Measurements from ENCODE around the gene PKN3.

The PKN3 gene

GRCh38 chr9:128716581-128717254, 14.4 kb downstream of the PKN3 start:
- DNase-seq (ENCODE audit: low read depth in 2 of 2), result no peak

GRCh38 chr9:128718047-128718446, 15.7 kb downstream of the PKN3 start:
- DNase-seq (ENCODE audit: low read depth in 2 of 2), result no peak

- no peak for DNase-seq (ENCODE audit: low read depth in 2 of 2)
Observed at GRCh38 chr9:128718475-128718874, 16.2 kb downstream of the PKN3 start.

- DNase-seq (ENCODE audit: low read depth in 2 of 2), result no peak
Observed at GRCh38 chr9:128719919-128720605, 17.8 kb downstream of the PKN3 start.

DNA sequence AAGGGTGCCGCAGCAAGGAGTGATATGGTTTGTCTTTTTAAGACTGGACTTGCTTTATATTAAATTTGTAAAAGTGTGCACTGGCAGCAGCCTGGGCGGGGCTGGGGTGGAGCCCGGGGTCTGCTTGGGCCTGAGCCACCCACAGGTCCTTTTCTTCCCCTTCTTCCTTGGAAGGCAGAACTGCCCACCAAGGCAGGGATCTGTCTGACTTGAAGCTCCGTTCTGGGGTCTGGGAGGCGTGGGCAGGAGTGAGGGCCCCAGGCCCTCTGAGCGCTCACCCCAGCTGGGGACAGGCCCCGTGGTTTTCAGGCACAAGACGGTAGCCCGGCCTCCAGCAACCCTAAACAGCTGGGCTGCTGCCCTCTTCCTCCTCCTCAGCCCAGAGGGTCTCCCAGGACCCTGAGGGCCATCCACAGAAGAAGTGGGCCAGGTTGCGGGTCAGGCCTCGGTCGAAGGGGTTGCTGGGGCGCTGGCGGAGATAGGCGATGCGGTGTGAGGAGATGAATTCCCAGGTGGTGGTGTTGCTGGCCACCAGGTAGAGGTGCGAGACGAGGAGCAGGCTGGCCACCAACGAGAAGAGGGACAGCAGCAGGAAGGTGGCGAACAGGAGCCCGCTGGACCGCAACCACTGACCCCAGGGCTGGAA, 18.7 kb downstream of the PKN3 start:
- no peak for DNase-seq (ENCODE audit: low read depth in 2 of 2)

- DNase-seq (ENCODE audit: low read depth in 2 of 2), result no peak
Observed at GRCh38 chr9:128721487-128722010, 19.2 kb downstream of the PKN3 start.

DNA sequence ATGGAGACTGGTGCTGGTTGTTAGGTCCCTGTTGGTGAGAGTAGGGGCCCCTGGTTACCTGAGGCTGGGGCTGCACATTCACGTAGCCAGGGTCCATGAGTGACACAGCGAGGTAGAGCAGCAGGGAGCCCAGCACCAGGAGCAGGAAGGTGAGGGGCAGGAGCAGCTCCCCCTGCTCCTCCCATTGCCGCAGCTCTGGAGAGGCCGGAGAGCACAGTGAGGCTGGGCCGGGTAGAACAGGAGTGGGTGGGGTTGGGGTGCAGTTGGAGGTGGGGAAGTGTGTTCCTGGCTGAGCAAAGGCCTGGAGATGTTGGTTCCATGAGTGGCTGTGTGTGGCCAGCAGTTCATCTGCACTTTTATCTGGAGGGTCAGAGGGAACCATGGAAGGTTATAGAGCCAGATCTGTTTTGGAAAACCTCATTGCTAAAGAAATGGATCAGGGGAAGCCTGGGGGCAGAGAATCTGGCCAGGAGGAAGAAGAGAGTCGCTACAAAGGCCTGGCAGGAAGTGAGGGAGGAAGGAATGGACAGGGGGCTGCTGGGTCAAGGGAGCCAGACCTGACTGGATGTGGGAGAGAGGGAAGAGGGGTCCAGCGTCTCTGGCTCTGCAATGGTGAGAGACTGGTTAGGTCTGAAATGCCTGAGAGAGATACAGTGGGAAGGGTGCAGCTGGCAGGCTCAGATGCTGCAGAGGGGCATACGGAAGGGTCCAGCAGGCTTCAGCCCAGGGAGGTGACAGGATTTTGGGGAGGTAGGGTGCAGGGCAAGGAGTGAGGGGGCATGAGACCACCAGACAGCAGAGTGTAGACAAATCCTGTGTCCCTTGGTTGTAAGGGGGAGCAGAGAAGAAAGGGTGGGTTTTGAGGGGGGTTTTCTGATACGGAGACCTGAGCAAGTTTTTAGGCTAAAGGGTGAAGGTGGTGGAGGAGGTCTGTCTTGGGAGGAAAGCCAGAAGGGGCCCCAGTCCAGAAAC, 20.4 kb downstream of the PKN3 start:
- DNase-seq (ENCODE audit: low read depth in 2 of 2), result no peak

DNA sequence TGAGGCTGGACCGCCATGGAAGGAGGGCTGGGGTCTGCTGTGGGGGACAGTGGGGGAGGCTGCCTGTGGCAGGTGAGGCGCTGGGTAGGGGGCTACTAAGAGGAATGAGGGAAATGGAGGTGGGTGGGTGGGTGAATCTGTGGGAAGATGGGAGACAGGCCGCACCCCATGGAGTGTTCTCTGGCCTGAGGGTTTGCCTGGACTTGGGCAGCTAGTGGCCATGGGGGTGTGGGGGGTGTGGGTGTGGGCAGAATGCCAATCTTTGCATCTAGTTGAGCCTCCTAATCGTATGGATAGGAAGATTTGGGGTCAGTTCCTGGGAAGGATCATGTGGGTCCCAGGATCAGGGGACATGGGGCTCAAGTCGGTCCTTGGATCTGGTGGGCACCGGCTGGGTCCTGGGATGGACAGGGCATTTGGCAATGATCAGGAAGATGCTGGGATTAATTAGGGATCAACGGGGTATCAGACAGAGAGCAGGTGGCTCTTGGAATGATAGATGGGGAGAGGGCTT, 21.1 kb downstream of the PKN3 start:
- DNase-seq (ENCODE audit: low read depth in 2 of 2), result peak in 1 of 2 donors; percentile 3

DNA sequence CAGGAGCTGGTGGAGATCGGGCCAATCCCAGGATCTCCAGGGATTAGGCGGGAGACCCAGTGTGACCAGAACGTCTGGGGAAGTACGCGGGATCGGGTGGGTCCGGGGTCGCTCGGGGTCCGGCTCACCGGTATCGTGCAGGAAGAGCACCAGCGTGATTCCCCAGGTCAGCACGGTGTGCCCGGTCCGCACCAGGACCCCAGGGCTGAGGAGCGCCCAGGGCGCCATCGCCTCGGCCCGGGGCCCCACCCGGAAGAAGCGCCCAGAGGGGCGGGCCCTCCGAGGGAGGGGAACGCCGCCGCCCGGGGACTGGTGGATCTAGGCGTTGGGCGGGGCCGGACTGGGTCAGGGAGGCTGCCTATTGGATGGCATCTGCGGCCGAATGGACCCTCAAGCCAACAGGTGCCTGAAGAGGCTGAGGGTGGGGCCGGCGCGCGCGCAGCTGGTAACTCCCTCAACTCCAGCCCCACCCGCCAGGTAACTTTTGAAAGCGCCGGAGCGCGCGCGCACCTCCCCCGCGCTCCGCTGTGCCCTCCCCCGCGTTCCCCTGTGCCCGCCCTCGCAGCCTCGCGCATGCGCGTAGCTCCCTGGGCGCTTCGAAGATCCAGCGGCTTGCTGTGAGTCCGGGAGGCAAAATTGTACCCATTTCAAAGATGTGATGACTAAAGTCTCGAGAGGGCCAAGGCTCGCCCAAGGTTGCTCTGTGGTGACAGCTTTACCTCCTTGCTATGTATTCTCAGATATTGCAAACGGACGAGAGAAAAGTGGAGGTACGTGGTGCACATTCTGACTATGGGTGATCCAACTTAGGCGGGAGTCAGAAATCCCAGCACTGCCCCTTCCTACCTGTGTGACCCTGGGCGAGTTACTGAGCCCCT, 21.8 kb downstream of the PKN3 start, which contains the start of gene ZDHHC12:
TSS of gene ZDHHC12 (minus strand) at position 262 of the 878 bp plus-strand sequence. CDS start at position 228, 34 bp downstream.
- DNase-seq (ENCODE audit: low read depth in 2 of 2), result peak; percentile 97 to 98

DNA sequence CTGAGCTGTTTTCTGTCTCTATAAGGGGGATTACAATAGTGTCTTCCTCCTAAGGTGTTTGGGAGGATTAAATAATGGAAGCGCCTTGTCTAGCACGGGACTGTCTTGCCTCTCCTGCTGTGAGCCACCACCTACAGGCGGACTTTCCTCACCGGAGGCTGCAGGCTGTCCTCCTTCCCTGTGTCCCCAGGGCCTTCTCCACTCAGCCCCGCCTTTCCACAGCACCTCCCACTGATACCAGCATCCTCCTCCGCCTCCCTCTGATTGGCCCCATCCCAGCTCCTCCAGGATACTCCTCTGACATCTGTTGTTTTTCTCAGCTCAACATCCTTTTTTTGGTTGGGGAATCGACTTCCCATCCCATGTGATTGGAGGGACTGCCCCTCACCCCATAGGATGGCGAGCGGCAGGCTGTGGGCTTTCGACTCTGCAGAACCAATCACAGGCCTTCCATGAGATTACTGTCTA, 22.5 kb downstream of the PKN3 start:
- DNase-seq (ENCODE audit: low read depth in 2 of 2), result no peak

GRCh38 chr9:128727640-128728248, 25.4 kb downstream of the PKN3 start:
- DNase-seq (ENCODE audit: low read depth in 2 of 2), result no peak

- DNase-seq (ENCODE audit: low read depth in 2 of 2), result no peak
Observed at GRCh38 chr9:128728298-128728697, 26.0 kb downstream of the PKN3 start.

DNA sequence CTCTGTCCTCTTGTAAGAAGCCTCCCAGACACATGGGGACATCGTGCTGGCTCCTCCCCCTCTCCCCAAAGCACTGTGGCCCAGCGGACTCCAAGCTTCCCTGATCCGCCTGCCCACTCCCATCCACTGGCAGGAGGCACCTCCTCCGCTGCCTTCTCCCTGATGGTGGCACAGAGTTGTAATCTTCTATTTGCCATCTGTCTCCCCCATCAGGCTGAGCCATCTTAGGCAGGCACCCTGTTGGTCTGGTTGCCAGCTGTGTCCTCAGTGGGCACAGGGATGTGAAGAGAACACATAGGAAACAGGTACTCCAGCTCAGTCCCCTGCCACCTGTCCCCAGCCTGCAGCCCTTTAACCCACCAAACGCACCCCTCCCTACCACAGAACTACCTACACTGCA, 27.0 kb downstream of the PKN3 start:
- DNase-seq (ENCODE audit: low read depth in 2 of 2), result no peak

DNA sequence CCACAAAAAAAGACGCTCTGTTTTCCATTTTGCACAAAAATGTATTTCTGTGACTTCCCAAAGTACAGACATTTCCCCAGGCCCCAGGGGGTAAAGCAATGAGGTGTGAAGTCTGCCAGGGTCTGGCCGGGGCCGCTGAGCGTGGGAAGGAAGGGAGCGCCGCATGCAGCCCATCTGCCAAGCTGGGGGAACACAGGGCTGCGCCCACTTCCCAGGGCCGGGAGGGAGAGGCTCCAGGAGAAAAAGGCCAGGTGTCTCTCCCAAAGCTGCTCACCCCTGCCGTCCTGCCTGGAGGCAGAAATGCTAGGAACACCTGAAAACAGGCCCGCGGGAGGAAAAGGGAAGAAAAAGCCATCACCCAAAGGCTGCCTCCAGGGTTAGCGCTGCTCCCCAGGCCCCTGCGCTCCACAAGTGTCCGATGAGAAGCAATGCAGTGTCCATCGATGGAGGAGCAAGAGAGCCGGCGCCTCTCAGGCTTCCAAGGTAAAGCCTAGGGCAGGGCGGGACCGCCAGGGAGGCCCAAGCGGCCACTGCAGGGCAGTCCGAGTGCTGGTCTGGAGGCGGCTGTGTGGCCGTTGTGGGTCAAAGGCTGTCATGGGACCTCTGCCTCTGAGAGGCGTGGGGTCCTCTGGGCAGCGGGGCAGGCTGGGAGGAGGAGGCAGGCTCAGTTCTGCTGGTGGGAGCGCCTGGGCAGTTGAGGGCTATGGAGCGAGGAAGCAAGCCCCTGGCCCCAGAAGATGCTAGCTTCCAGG, 27.6 kb downstream of the PKN3 start:
- no peak for DNase-seq (ENCODE audit: low read depth in 2 of 2)

GRCh38 chr9:128731093-128731492, 28.8 kb downstream of the PKN3 start:
- DNase-seq (ENCODE audit: low read depth in 2 of 2), result no peak

DNA sequence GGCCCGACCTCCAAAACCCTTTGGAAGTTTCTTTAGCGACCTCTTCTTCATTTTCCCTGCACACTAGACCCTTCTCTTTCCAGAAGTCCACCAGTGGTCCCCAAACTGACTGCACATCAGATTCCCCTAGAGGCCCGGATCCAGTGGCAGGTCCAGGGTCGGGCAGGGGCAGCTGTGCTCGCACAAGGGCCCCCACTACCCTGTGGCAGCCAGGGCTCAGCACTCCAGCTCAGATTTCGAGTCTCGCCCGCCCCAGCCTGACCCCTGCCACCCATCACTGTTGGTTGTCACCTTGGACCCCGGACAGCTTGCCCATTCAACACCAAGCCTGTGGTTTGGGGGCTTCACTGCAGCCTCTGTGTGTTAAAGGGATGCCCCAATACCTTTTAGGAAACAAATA, 29.4 kb downstream of the PKN3 start:
- no peak for DNase-seq (ENCODE audit: low read depth in 2 of 2)

DNA sequence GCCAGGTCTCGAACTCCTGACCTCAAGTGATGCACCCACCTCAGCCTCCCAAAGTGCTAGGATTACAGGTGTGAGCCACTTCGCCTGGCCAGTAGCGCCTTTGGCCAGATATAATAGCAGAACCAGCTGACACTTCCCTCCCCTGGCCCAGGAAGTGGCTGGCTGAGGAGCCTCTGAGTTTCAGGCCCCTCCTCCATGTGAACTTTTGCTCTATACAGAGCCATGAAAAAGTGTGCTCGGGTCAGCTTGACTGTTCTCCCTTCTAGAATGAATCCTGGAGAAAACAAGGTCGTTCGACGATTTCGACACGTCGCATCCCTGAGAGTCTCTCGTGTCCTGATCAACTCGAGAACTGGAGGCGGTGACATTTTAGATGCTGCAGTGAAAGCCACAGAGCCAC, 30.3 kb downstream of the PKN3 start:
- no peak for DNase-seq (ENCODE audit: low read depth in 2 of 2)

- DNase-seq (ENCODE audit: low read depth in 2 of 2), result no peak
Observed at GRCh38 chr9:128733256-128733655, 31.0 kb downstream of the PKN3 start.

DNA sequence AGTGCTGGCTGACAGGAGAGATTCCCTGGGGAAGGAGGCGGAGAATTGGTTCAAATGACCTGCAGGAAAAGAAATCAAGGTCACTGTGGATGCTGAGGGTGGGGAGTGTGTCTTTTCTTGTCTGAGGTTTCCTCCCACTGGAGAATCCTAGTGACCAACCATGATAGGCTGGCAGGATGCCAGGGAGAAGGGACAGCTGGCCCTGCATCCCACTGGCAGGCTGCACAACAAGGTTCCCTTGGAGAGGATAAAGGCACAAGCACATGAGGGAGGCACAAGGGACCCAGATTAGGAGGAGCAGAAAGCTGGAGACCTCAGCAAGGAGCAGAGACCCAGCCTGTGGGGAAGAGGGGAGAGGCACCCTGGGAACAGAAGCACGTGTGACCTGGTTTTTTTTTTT, 33.1 kb downstream of the PKN3 start:
- no peak for DNase-seq (ENCODE audit: low read depth in 2 of 2)

Data from stimulated activated CD4-positive, alpha-beta T cell treated with anti-CD3 and anti-CD28 coated beads, Interleukin-1b, Interleukin-23, amount 100 ng/mL, for 4 hours (primary cell).